Suprapubic skin (tissue), 4 donors: ENCODE measurements around the gene SLC37A1.

ENCODE experiments used
- CTCF ChIP-seq, 2 donors: fragments of 200-600 bp in 1 of 2; fragments of 450-650 bp in 1 of 2; sonication (generic) in 1 of 2; IDR thresholded peaks; one replicate each; pipeline ENCODE4 v1.5.1; 2016 to 2019; ENCODE audit warnings: antibody characterized with exemption in 2 of 2, mild to moderate bottlenecking in 1 of 2, moderate library complexity in 1 of 2
- POLR2A ChIP-seq, 2 donors: fragments of 450-650 bp; IDR thresholded peaks; one replicate each; pipeline ENCODE4 v1.6.1; 2017; ENCODE audit warnings: antibody characterized with exemption in 2 of 2, mild to moderate bottlenecking in 2 of 2, moderate library complexity in 2 of 2
- POLR2AphosphoS5 ChIP-seq, 3 donors: sonication (generic); formaldehyde crosslinking; IDR thresholded peaks; one replicate each; pipeline ENCODE4 v1.6.1; 2017; ENCODE audit warnings: antibody characterized with exemption in 3 of 3

DNA sequence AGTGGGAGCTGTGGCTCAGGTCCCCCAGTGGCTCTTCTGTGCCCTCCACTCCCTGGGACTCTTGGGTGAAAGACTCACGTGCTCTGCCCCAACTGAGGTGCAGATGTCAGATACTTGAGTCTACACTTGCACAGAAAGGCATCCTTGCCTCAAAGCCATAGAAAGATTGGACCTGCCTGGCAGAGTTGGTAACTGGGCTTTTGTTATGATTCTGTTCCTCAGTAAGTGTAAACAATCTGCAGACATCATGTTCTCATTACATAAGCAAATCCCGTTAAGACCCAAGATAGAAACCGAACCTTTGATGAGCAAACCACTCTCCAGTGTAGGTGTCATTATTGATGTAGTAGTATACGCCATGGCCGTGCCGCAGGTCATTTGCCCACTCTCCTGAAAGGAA is 27.6 kb upstream of the SLC37A1 start:
- no peak for TF ChIP-seq CTCF (IDR thresholded peaks at IDR 0.05)
- TF ChIP-seq POLR2AphosphoS5 (IDR thresholded peaks at IDR 0.05) = no peak
- TF ChIP-seq POLR2A (IDR thresholded peaks at IDR 0.05) = no peak
